IMR-90 (cell line): ENCODE data around the gene DHX9. TPM values are rescaled to one million over a fixed set of nuclear protein-coding genes. Genes with fewer than 3 reads are reported as not detected.

Experiments
- ATAC-seq: fragments of 200-7000 bp; cut with Tn5 transposase; 2 replicates; pipeline ENCODE4 v1.9.1; 2020; ENCODE audit warnings: low read depth, mild to moderate bottlenecking, moderate library complexity
- BruUV-seq: library from RNA; stranded (reverse); fragments of 400-500 nt; replicated peaks from 2 replicates; lab custom pipeline; 2021; lab: Mats Ljungman, UMichigan
- CTCF ChIA-PET: fragments of 300-600 bp; formaldehyde crosslinking; extraction: SDS; loops from one replicate; lab custom pipeline; 2021; ENCODE audit warnings: antibody characterized with exemption; lab: Yijun Ruan, JAX
- POLR2A ChIA-PET: fragments of 300-600 bp; sonication (Branson Sonifier 250); formaldehyde crosslinking; loops from one replicate; lab custom pipeline; 2022; ENCODE audit warnings: antibody characterized with exemption; ENCODE audit not compliant: unreplicated experiment; lab: Charles Lee
- DNase-seq: peaks from one replicate; pipeline ENCODE4 v3.0.0; 2013
- H2AFZ ChIP-seq: replicated peaks from 2 replicates; pipeline ENCODE3; 2013; ENCODE audit warnings: low read length, mild to moderate bottlenecking; ENCODE audit not compliant: poor library complexity
- H2AK5ac ChIP-seq: 2 replicates; pipeline ENCODE4 v1.6.1; 2013; ENCODE audit warnings: low read depth, low read length, inconsistent platforms
- H2AK9ac ChIP-seq: replicated peaks from 2 replicates; pipeline ENCODE3; 2013; ENCODE audit warnings: mild to moderate bottlenecking, low read depth, low read length, moderate library complexity; ENCODE audit not compliant: poor library complexity
- H2BK120ac ChIP-seq: 2 replicates; pipeline ENCODE4 v1.6.1; 2013; ENCODE audit warnings: low read depth, low read length, inconsistent platforms
- H2BK15ac ChIP-seq: 3 replicates; pipeline ENCODE4 v1.6.1; 2013; ENCODE audit warnings: low read depth, low read length, inconsistent platforms
- H2BK20ac ChIP-seq: 2 replicates; pipeline ENCODE4 v1.6.1; 2013; ENCODE audit warnings: low read depth, mild to moderate bottlenecking, inconsistent platforms, low read length, moderate library complexity
- H2BK5ac ChIP-seq: 2 replicates; pipeline ENCODE4 v1.6.1; 2013; ENCODE audit warnings: mild to moderate bottlenecking, low read depth, low read length, inconsistent platforms; ENCODE audit not compliant: poor library complexity, severe bottlenecking
- H3K14ac ChIP-seq: replicated peaks from 2 replicates; pipeline ENCODE4 v1.6.1; 2013; ENCODE audit warnings: low read depth, low read length, inconsistent platforms
- H3K18ac ChIP-seq: 2 replicates; pipeline ENCODE4 v1.6.1; 2013; ENCODE audit warnings: low read depth, low read length, control low read depth
- H3K23ac ChIP-seq: 2 replicates; pipeline ENCODE4 v1.6.1; 2013; ENCODE audit warnings: low read depth, low read length, inconsistent platforms
- H3K27ac ChIP-seq: 2 replicates; pipeline ENCODE4 v1.5.1; 2013; ENCODE audit warnings: mild to moderate bottlenecking, control low read depth, low read length; ENCODE audit not compliant: insufficient read depth
- H3K27me3 ChIP-seq: 2 replicates; pipeline ENCODE4 v1.6.1; 2013; ENCODE audit warnings: low read length; ENCODE audit not compliant: control insufficient read depth, insufficient read depth
- H3K36me3 ChIP-seq: 2 replicates; pipeline ENCODE4 v1.6.1; 2013; ENCODE audit warnings: low read length, mixed read lengths; ENCODE audit not compliant: control insufficient read depth, insufficient read depth
- H3K4ac ChIP-seq: 2 replicates; pipeline ENCODE4 v1.6.1; 2013; ENCODE audit warnings: low read depth, low read length, inconsistent platforms
- H3K4me1 ChIP-seq: 2 replicates; pipeline ENCODE4 v1.6.1; 2013; ENCODE audit warnings: low read length, mixed read lengths; ENCODE audit not compliant: control insufficient read depth, insufficient read depth
- H3K4me2 ChIP-seq: 2 replicates; pipeline ENCODE4 v1.6.1; 2013; ENCODE audit warnings: low read depth, mild to moderate bottlenecking, control low read depth, low read length, moderate library complexity
- H3K4me3 ChIP-seq: 2 replicates; pipeline ENCODE4 v1.5.1; 2013; ENCODE audit warnings: low read depth, mild to moderate bottlenecking, control low read depth, low read length, moderate library complexity; ENCODE audit not compliant: insufficient read depth
- H3K56ac ChIP-seq: 2 replicates; pipeline ENCODE4 v1.6.1; 2013; ENCODE audit warnings: low read length, inconsistent platforms; ENCODE audit not compliant: insufficient read depth; ENCODE audit errors: extremely low read depth
- H3K79me1 ChIP-seq, 2 experiments: 2 replicates each; pipeline ENCODE4 v1.6.1; 2013; ENCODE audit warnings: low read length in 2 of 2, inconsistent platforms in 1 of 2, low read depth in 1 of 2
- H3K9ac ChIP-seq: 2 replicates; pipeline ENCODE4 v1.6.1; 2013; ENCODE audit warnings: low read depth, low read length, control low read depth
- H3K9me1 ChIP-seq: 2 replicates; pipeline ENCODE4 v1.6.1; 2013; ENCODE audit warnings: low read length, inconsistent platforms; ENCODE audit not compliant: insufficient read depth
- H3K9me3 ChIP-seq: 2 replicates; pipeline ENCODE4 v1.6.1; 2013; ENCODE audit warnings: low read length; ENCODE audit not compliant: control insufficient read depth, insufficient read depth
- H4K20me1 ChIP-seq: 2 replicates; pipeline ENCODE4 v1.6.1; 2013; ENCODE audit warnings: low read length, inconsistent platforms; ENCODE audit not compliant: insufficient read depth
- H4K5ac ChIP-seq: 2 replicates; pipeline ENCODE4 v1.6.1; 2013; ENCODE audit warnings: mild to moderate bottlenecking, low read depth, low read length, control low read depth
- H4K8ac ChIP-seq, 2 experiments: 2 replicates each; pipeline ENCODE4 v1.6.1; 2013; ENCODE audit warnings: low read depth in 2 of 2, low read length in 2 of 2, control low read depth in 1 of 2, inconsistent platforms in 1 of 2
- H4K91ac ChIP-seq: 2 replicates; pipeline ENCODE4 v1.6.1; 2013; ENCODE audit warnings: low read depth, low read length, inconsistent platforms; ENCODE audit not compliant: insufficient read depth
- BHLHE40 ChIP-seq: fragments of 150-350 bp; IDR thresholded peaks from 2 replicates; pipeline ENCODE4 v1.6.1; 2016; ENCODE audit warnings: mild to moderate bottlenecking, low read depth, low read length
- MAFK ChIP-seq: IDR thresholded peaks from 2 replicates; pipeline ENCODE4 v1.6.1; 2012; ENCODE audit warnings: low read depth, low read length, improper control_type of control experiment
- MAZ ChIP-seq: IDR thresholded peaks from 2 replicates; pipeline ENCODE4 v1.6.1; 2012; ENCODE audit warnings: low read depth, mild to moderate bottlenecking, low read length, improper control_type of control experiment, moderate library complexity, borderline replicate concordance
- MXI1 ChIP-seq: IDR thresholded peaks from 2 replicates; pipeline ENCODE4 v1.6.1; 2012; ENCODE audit warnings: low read depth, mild to moderate bottlenecking, low read length, moderate library complexity, borderline replicate concordance
- NFE2L2 ChIP-seq: fragments of 150-350 bp; IDR thresholded peaks from 2 replicates; pipeline ENCODE4 v1.6.1; 2016; ENCODE audit warnings: low read depth, mild to moderate bottlenecking, low read length
- POLR2A ChIP-seq: IDR thresholded peaks from 2 replicates; pipeline ENCODE4 v1.6.1; 2012; ENCODE audit warnings: mild to moderate bottlenecking, low read depth, low read length
- RAD21 ChIP-seq: IDR thresholded peaks from 2 replicates; pipeline ENCODE4 v1.6.1; 2012; ENCODE audit warnings: low read length, improper control_type of control experiment
- RCOR1 ChIP-seq: IDR thresholded peaks from 2 replicates; pipeline ENCODE4 v1.6.1; 2012; ENCODE audit warnings: mild to moderate bottlenecking, low read length, improper control_type of control experiment; ENCODE audit not compliant: insufficient replicate concordance
- RFX5 ChIP-seq: IDR thresholded peaks from 2 replicates; pipeline ENCODE4 v1.8.0; 2012; ENCODE audit warnings: low read depth, mild to moderate bottlenecking, low read length, moderate library complexity
- SMC3 ChIP-seq: fragments of 150-350 bp; IDR thresholded peaks from 2 replicates; pipeline ENCODE4 v1.6.1; 2016; ENCODE audit warnings: low read depth, mild to moderate bottlenecking, antibody characterized with exemption, low read length, moderate library complexity
- WGBS, 2 experiments: methylation state at CpG; one replicate each; pipeline versions ENCODE4 v1.1.5 to v1.1.7; 2013; ENCODE audit warnings: missing lambda C conversion rate in 2 of 2; ENCODE audit not compliant: insufficient read length in 1 of 2; ENCODE audit errors: extremely low coverage in 2 of 2; 5-methylcytosine and 5-hydroxymethylcytosine counted together
- dilution Hi-C: fragments of 300-500 bp; cut with HindIII; formaldehyde crosslinking; loops from one replicate; pipeline ENCODE4 v1.14.3; 2018; ENCODE audit warnings: low sequenced_read_pairs; ENCODE audit not compliant: unreplicated experiment
- in situ Hi-C: fragments of 300-500 bp; cut with MboI; formaldehyde crosslinking; loops from 3 replicates; pipeline ENCODE4 v1.14.3; 2019; ENCODE audit warnings: low sequenced_read_pairs, inconsistent platforms, mixed read lengths
- intact Hi-C: fragments of 100-400 bp; cut with micrococcal nuclease; formaldehyde crosslinking; loops from 2 replicates; pipeline ENCODE4 v1.10.0; 2022
- polyA plus RNA-seq, 3 experiments: library from polyadenylated mRNA; depleted of rRNA; stranded (reverse); fragments of >200 nt; gene quantifications; 2 replicates each; pipeline ENCODE4 v1.2.3, GENCODE V29; 2012; ENCODE audit warnings: low replicate concordance in 1 of 3
- total RNA-seq: library from RNA; depleted of rRNA; stranded (reverse); fragments of >200 nt; gene quantifications from 2 replicates; pipeline ENCODE4 v1.2.3, GENCODE V29; 2012
- TF ChIP-seq, protein P1 (sequence below): conservative IDR thresholded peaks from 2 replicates; pipeline ENCODE4 v1.5.1; 2012; ENCODE audit warnings: mild to moderate bottlenecking, low read depth, low read length, improper control_type of control experiment
- TF ChIP-seq, protein P2 (sequence below): fragments of 150-350 bp; IDR thresholded peaks from 2 replicates; pipeline ENCODE4 v1.6.1; 2017; ENCODE audit warnings: mild to moderate bottlenecking, antibody characterized with exemption, low read length, low read depth
- TF ChIP-seq, protein P3 (sequence below): fragments of 150-350 bp; IDR thresholded peaks from 2 replicates; pipeline ENCODE4 v1.6.1; 2016; ENCODE audit warnings: low read depth, mild to moderate bottlenecking, low read length, moderate library complexity, borderline replicate concordance

Gene DHX9
- total and polyA plus RNA-seq, 2 of the 4 experiments (the other 2 are of a cell fraction), result 119 to 211 TPM

DNA sequence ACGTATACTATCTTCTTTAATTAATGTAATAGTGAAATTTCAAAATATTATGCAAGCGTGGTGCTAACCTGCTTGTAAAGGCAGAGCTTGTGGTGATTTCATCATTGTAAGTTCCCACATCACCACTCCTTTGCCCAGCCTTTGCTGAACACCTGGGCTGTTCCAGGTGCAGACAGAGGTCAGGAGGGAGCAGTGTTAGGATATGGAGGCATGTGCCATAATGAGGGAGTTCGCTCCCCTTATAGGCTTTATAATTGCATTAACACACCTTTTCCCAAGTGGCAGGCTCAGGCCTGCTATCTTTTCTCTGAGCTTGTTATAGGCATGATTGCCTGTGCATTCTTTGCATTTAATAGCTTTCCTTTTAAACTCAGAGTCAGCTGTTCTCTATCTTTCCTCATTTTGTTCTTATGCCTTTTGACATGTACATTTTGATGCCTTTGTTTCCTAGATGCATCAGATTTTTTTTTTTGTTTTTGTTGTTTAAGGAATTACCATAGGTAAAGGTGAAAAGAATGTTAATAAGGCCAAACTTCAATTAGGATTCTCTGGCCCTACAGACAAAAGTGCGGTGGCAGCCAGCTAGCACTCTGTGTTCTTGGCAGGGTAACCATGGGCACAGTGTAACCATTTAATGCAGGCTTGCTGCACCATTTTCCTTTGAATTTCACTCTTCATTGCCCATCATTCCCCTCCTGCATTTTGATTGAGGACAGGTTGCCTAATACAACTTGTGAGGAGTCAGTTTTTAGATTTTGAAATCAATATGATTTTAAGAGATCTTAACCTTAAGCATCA lies 36.9 kb upstream of the DHX9 start:
- TF ChIP-seq POLR2A, result no peak
- TF ChIP-seq MXI1, result no peak
- TF ChIP-seq MAFK, result no peak
- TF ChIP-seq, protein P1, sequence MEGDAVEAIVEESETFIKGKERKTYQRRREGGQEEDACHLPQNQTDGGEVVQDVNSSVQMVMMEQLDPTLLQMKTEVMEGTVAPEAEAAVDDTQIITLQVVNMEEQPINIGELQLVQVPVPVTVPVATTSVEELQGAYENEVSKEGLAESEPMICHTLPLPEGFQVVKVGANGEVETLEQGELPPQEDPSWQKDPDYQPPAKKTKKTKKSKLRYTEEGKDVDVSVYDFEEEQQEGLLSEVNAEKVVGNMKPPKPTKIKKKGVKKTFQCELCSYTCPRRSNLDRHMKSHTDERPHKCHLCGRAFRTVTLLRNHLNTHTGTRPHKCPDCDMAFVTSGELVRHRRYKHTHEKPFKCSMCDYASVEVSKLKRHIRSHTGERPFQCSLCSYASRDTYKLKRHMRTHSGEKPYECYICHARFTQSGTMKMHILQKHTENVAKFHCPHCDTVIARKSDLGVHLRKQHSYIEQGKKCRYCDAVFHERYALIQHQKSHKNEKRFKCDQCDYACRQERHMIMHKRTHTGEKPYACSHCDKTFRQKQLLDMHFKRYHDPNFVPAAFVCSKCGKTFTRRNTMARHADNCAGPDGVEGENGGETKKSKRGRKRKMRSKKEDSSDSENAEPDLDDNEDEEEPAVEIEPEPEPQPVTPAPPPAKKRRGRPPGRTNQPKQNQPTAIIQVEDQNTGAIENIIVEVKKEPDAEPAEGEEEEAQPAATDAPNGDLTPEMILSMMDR, result no peak
- TF ChIP-seq RCOR1, result no peak
- TF ChIP-seq, protein P2, sequence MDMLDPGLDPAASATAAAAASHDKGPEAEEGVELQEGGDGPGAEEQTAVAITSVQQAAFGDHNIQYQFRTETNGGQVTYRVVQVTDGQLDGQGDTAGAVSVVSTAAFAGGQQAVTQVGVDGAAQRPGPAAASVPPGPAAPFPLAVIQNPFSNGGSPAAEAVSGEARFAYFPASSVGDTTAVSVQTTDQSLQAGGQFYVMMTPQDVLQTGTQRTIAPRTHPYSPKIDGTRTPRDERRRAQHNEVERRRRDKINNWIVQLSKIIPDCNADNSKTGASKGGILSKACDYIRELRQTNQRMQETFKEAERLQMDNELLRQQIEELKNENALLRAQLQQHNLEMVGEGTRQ, result no peak
- TF ChIP-seq, protein P3, sequence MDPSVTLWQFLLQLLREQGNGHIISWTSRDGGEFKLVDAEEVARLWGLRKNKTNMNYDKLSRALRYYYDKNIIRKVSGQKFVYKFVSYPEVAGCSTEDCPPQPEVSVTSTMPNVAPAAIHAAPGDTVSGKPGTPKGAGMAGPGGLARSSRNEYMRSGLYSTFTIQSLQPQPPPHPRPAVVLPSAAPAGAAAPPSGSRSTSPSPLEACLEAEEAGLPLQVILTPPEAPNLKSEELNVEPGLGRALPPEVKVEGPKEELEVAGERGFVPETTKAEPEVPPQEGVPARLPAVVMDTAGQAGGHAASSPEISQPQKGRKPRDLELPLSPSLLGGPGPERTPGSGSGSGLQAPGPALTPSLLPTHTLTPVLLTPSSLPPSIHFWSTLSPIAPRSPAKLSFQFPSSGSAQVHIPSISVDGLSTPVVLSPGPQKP, result no peak
- no peak for TF ChIP-seq MAZ
- no peak for TF ChIP-seq NFE2L2
- TF ChIP-seq RFX5, result no peak
- no peak for TF ChIP-seq BHLHE40
- TF ChIP-seq RAD21, result no peak
- no peak for TF ChIP-seq SMC3
- H3K36me3 ChIP-seq, result no peaks in the 10 kb centered on the region
- H3K4me3 ChIP-seq, result no peak overlapping the region
- H2BK20ac ChIP-seq, result no peak overlapping the region
- in situ Hi-C loops, result no loop called here
- WGBS, 2 experiments, result 100% methylated on average over 1 of the region's 4 CpGs; no CpG with 5 or more reads in 1 of the 2 experiments
- no peak overlapping the region for H2BK120ac ChIP-seq
- no peaks in the 10 kb centered on the region for H3K9me3 ChIP-seq
- H2AK5ac ChIP-seq, result no peak overlapping the region
- H2BK5ac ChIP-seq, result no peak overlapping the region
- H3K23ac ChIP-seq, result no peak overlapping the region
- no peak overlapping the region for H3K14ac ChIP-seq
- no peak overlapping the region for H3K27ac ChIP-seq
- H3K4ac ChIP-seq, result no peak overlapping the region
- H3K27me3 ChIP-seq, result peaks cover 6% of the 10 kb centered on the region
- H4K20me1 ChIP-seq, result no peaks in the 10 kb centered on the region
- intact Hi-C loops, result no loop called here
- H3K9me1 ChIP-seq, result no peaks in the 10 kb centered on the region
- BruUV-seq, result no TSS peak
- H3K4me2 ChIP-seq, result no peak overlapping the region
- no peak overlapping the region for H2AFZ ChIP-seq
- no peak overlapping the region for H2AK9ac ChIP-seq
- no peak for ATAC-seq
- no peak overlapping the region for H4K91ac ChIP-seq
- ChIA-PET CTCF (interaction anchor here (0.6 to 0.7 kb wide), 2 partner anchors 10 to 102 kb away, joined by 4 read pairs; no protein-coding TSS in a partner anchor), POLR2A (no interaction called here)
- H3K18ac ChIP-seq, result no peak overlapping the region
- H2BK15ac ChIP-seq, result no peak overlapping the region
- no peak overlapping the region for H4K8ac ChIP-seq
- H3K56ac ChIP-seq, result no peak overlapping the region
- no peak for DNase-seq
- dilution Hi-C loops, result no loop called here
- H4K5ac ChIP-seq, result no peak overlapping the region
- no peak overlapping the region for H3K9ac ChIP-seq
- no peaks in the 10 kb centered on the region for H3K79me1 ChIP-seq
- no peaks in the 10 kb centered on the region for H3K4me1 ChIP-seq
